Astrocyte (in vitro differentiated cells and primary cell): Measurements from ENCODE around the gene PCCA.

Experiments
- CTCF ChIP-seq: IDR thresholded peaks from 2 replicates; pipeline ENCODE4 v1.5.1; 2011; ENCODE audit warnings: low read depth, mild to moderate bottlenecking, inconsistent platforms, low read length, moderate library complexity; ENCODE audit not compliant: insufficient read depth
- EZH2 ChIP-seq: IDR thresholded peaks from 2 replicates; pipeline ENCODE4 v1.6.1; 2012; ENCODE audit warnings: mild to moderate bottlenecking, low read length, inconsistent platforms; ENCODE audit not compliant: insufficient read depth

DNA sequence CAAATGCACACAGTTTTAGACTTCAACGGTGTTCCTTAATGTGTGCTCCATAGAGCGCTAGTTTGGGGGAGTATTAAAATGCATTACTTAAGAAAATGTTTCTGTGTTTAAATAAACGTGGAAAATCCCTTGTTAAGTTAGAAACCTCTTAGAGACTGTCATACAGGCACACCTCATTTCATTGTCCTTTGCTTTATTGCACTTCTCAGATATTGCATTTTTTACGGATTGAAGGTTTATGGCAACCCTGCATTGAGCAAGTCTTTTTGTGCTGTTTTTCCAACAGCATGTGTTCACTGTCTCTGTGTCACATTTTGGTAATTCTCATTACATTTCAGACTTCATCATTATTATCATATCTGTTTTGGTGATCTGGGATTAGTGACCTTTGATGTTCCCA, 255.7 kb downstream of the PCCA start:
- TF ChIP-seq CTCF = no peak
- no peak for TF ChIP-seq EZH2
